Astrocyte of the hippocampus (primary cell): Measurements from ENCODE around the gene BNIP5.
A peak's percentile ranks its signal among the peaks of the same experiment; 100 is the strongest.
"Not testable (repeated sequence)": the region's sequence is repeated elsewhere in the genome, so short reads cannot be mapped to it uniquely, and the experiment has no call there.

Source experiments
- DNase-seq: peaks from one replicate; pipeline ENCODE4 v3.0.0; 2011; ENCODE audit warnings: low read depth, low spot score

BNIP5 gene

GRCh38 chr6:36364669-36365479, 28.2 kb upstream of the BNIP5 start:
- DNase-seq = peak; percentile 67

- DNase-seq = not testable (repeated sequence)
Measured at GRCh38 chr6:36364061-36364635, 27.5 kb upstream of the BNIP5 start.

GRCh38 chr6:36363371-36363752, 26.7 kb upstream of the BNIP5 start:
- DNase-seq = not testable (repeated sequence)

GRCh38 chr6:36362551-36363370, 26.1 kb upstream of the BNIP5 start:
- DNase-seq = no peak

GRCh38 chr6:36361071-36361470, 24.4 kb upstream of the BNIP5 start:
- no peak for DNase-seq

GRCh38 chr6:36360241-36361054, 23.8 kb upstream of the BNIP5 start:
- DNase-seq = peak; percentile 91

- DNase-seq = peak; percentile 92
Measured at GRCh38 chr6:36358226-36358915, 21.7 kb upstream of the BNIP5 start.

GRCh38 chr6:36357872-36358225, 21.2 kb upstream of the BNIP5 start:
- DNase-seq = no peak

- DNase-seq = peak; percentile 39
Measured at GRCh38 chr6:36355819-36356218, 19.1 kb upstream of the BNIP5 start.

- DNase-seq = no peak
Measured at GRCh38 chr6:36353411-36353915, 16.8 kb upstream of the BNIP5 start.

GRCh38 chr6:36352477-36353157, 15.9 kb upstream of the BNIP5 start:
- DNase-seq = no peak

- DNase-seq = peak; percentile 94
Measured at GRCh38 chr6:36350681-36351571, 14.2 kb upstream of the BNIP5 start.

- DNase-seq = peak; percentile 33
Measured at GRCh38 chr6:36350082-36350481, 13.4 kb upstream of the BNIP5 start.

GRCh38 chr6:36349240-36349639, 12.6 kb upstream of the BNIP5 start:
- DNase-seq = no peak

- DNase-seq = peak; percentile 41
Measured at GRCh38 chr6:36347621-36348020, 10.9 kb upstream of the BNIP5 start.

- DNase-seq = no peak
Measured at GRCh38 chr6:36346486-36347273, 10.0 kb upstream of the BNIP5 start.

GRCh38 chr6:36345681-36346466, 9.2 kb upstream of the BNIP5 start:
- DNase-seq = no peak
